Suprapubic skin (tissue), 4 donors: Measurements from ENCODE around the gene METTL5.
"Not testable (repeated sequence)": the region's sequence is repeated elsewhere in the genome, so short reads cannot be mapped to it uniquely, and the experiment has no call there.

Experiments used
- CTCF ChIP-seq, 2 donors: fragments of 200-600 bp in 1 of 2; fragments of 450-650 bp in 1 of 2; sonication (generic) in 1 of 2; IDR thresholded peaks; one replicate each; pipeline ENCODE4 v1.5.1; 2016 to 2019; ENCODE audit warnings: antibody characterized with exemption in 2 of 2, mild to moderate bottlenecking in 1 of 2, moderate library complexity in 1 of 2
- EP300 ChIP-seq: sonication (generic); formaldehyde crosslinking; IDR thresholded peaks from one replicate; pipeline ENCODE4 v1.6.1; 2017; ENCODE audit warnings: antibody characterized with exemption
- POLR2A ChIP-seq, 2 donors: fragments of 450-650 bp; IDR thresholded peaks; one replicate each; pipeline ENCODE4 v1.6.1; 2017; ENCODE audit warnings: antibody characterized with exemption in 2 of 2, mild to moderate bottlenecking in 2 of 2, moderate library complexity in 2 of 2
- POLR2AphosphoS5 ChIP-seq, 3 donors: sonication (generic); formaldehyde crosslinking; IDR thresholded peaks; one replicate each; pipeline ENCODE4 v1.6.1; 2017; ENCODE audit warnings: antibody characterized with exemption in 3 of 3

- TF ChIP-seq CTCF (IDR thresholded peaks at IDR 0.05); POLR2A (IDR thresholded peaks at IDR 0.05); POLR2AphosphoS5 (IDR thresholded peaks at IDR 0.05); EP300: not testable (repeated sequence)
Measured at GRCh38 chr2:169820101-169820500, 4.6 kb downstream of the METTL5 start.
